Esophagus muscularis mucosa (tissue), 4 donors: ENCODE results near the gene KCNJ13. TPM values are rescaled to one million over a fixed set of nuclear protein-coding genes. Genes with fewer than 3 reads are reported as not detected.

ENCODE experiments used
- DNase-seq: peaks from one replicate; pipeline ENCODE4 v3.0.0-alpha.2; 2017; ENCODE audit errors: extremely low spot score
- H3K27ac ChIP-seq, 4 donors: fragments of 200-600 bp; sonication (generic); replicated peaks in 1 of 4; 1 replicate in 3 of 4; 2 replicates in 1 of 4; pipeline ENCODE4 v1.5.1; 2016 to 2019; ENCODE audit warnings: mild to moderate bottlenecking in 1 of 4
- H3K27me3 ChIP-seq, 4 donors: fragments of 200-600 bp; sonication (generic); one replicate each; pipeline versions ENCODE4 v1.5.1 to v1.6.0; 2016 to 2019
- H3K36me3 ChIP-seq, 4 donors: fragments of 200-600 bp; sonication (generic); one replicate each; pipeline ENCODE4 v1.5.1; 2016 to 2019
- H3K4me1 ChIP-seq, 4 donors: fragments of 200-600 bp; sonication (generic); one replicate each; pipeline ENCODE4 v1.5.1; 2016 to 2019
- H3K4me3 ChIP-seq, 4 donors: fragments of 200-600 bp; sonication (generic); 1 replicate in 2 of 4; 2 replicates in 2 of 4; pipeline ENCODE4 v1.5.1; 2016 to 2019; ENCODE audit warnings: mild to moderate bottlenecking in 4 of 4, moderate library complexity in 1 of 4
- H3K9me3 ChIP-seq, 4 donors: fragments of 200-600 bp; sonication (generic); 1 replicate in 3 of 4; 2 replicates in 1 of 4; pipeline ENCODE4 v1.5.1; 2016 to 2019
- EP300 ChIP-seq: sonication (generic); formaldehyde crosslinking; IDR thresholded peaks from one replicate; pipeline ENCODE4 v1.6.1; 2017; ENCODE audit warnings: antibody characterized with exemption
- POLR2A ChIP-seq: fragments of 450-650 bp; IDR thresholded peaks from one replicate; pipeline ENCODE4 v1.6.1; 2017; ENCODE audit warnings: antibody characterized with exemption, moderate library complexity, mild to moderate bottlenecking, low read depth
- POLR2AphosphoS5 ChIP-seq, 2 donors: sonication (generic); formaldehyde crosslinking; IDR thresholded peaks; one replicate each; pipeline ENCODE4 v1.6.1; 2017; ENCODE audit warnings: antibody characterized with exemption in 2 of 2
- WGBS: methylation state at CpG from one replicate; pipeline ENCODE4 v1.1.5; 2018; 5-methylcytosine and 5-hydroxymethylcytosine counted together
- intact Hi-C: fragments of 100-400 bp; cut with DNase I; formaldehyde crosslinking; loops from one replicate; pipeline ENCODE4 v1.15.1; 2023
- total RNA-seq, 4 donors: library from RNA; depleted of rRNA; stranded (reverse); fragments of >200 nt; gene quantifications; one replicate each; pipeline versions ENCODE4 v1.1.0 to v1.2.1, GENCODE V29; 2016
- TF ChIP-seq, protein P1 (sequence below), 3 experiments: fragments of 200-600 bp in 2 of 3; fragments of 450-650 bp in 1 of 3; sonication (generic) in 2 of 3; IDR thresholded peaks; one replicate each; pipeline ENCODE4 v1.5.1; 2017 to 2019; ENCODE audit warnings: antibody characterized with exemption in 3 of 3, mild to moderate bottlenecking in 2 of 3, moderate library complexity in 1 of 3

The KCNJ13 gene
- total RNA-seq, 4 donors from 2014 or later: not detected

DNA sequence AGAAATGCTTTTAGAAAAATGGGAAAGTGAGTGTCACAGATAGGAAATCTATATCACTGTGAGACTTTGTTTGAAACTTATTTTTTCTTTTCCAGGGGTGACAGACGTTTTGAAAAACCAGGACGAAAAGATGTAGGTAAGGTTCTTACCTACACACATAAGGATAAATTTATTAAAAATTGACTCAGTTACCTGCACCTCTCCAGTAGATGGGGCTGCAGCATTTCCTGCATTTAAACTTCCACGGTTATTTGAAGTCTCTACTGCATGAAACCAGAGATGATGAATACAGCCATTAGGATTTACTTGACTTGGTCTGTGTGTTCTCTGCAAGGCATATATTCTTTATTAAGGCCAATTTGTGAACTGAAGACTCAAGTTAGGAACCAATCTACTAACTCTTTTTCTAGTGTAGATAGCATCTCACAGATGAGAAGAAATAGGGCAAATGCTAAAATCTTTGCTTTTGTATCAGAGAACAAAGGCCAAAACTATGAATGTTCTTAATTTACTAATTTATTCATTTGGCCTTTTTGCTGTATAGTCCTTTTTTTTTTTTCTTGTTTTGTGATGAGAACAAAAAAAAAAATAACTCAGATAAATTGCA lies 15.0 kb downstream of the KCNJ13 start:
- H3K36me3 ChIP-seq: peaks cover 8 to 94% (median 57%) of the 10 kb centered on the region in 4 donors
- H3K4me1 ChIP-seq: no peaks in the 10 kb centered on the region
- H3K27me3 ChIP-seq: no peaks in the 10 kb centered on the region
- no peaks in the 10 kb centered on the region for H3K9me3 ChIP-seq
- no peak overlapping the region for H3K4me3 ChIP-seq
- H3K27ac ChIP-seq: no peak overlapping the region
- TF ChIP-seq EP300: no peak
- TF ChIP-seq, protein P1, sequence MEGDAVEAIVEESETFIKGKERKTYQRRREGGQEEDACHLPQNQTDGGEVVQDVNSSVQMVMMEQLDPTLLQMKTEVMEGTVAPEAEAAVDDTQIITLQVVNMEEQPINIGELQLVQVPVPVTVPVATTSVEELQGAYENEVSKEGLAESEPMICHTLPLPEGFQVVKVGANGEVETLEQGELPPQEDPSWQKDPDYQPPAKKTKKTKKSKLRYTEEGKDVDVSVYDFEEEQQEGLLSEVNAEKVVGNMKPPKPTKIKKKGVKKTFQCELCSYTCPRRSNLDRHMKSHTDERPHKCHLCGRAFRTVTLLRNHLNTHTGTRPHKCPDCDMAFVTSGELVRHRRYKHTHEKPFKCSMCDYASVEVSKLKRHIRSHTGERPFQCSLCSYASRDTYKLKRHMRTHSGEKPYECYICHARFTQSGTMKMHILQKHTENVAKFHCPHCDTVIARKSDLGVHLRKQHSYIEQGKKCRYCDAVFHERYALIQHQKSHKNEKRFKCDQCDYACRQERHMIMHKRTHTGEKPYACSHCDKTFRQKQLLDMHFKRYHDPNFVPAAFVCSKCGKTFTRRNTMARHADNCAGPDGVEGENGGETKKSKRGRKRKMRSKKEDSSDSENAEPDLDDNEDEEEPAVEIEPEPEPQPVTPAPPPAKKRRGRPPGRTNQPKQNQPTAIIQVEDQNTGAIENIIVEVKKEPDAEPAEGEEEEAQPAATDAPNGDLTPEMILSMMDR (IDR thresholded peaks at IDR 0.05): peak in 2 of 3 experiments; percentile 6 to 37
- intact Hi-C loops: no loop called here
- no peak for DNase-seq
- 51% methylated on average over 3 of the region's 3 CpGs for WGBS

DNA sequence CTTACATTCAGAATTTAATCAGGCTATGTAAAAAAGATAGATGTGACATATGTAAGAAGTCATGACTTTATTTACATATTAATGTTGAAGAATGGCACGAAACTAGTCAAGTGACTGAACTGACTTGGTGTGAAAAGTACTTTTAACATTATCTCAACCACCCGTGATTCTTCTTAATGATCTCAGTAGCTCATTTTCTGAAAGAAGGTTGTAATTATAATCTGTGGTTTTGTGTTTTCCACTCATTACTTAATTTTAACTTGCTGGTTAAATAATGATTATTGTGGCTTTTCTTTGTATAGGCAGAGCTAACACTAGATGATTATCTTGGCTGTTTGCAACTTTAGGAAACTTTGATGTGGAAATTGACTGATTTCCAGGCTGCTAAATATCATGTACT lies 18.5 kb downstream of the KCNJ13 start:
- 73% methylated on average over 2 of the region's 2 CpGs for WGBS
- no peak overlapping the region for H3K4me3 ChIP-seq
- no peak for DNase-seq
- H3K9me3 ChIP-seq: no peaks in the 10 kb centered on the region
- no peaks in the 10 kb centered on the region for H3K4me1 ChIP-seq
- no peak overlapping the region for H3K27ac ChIP-seq
- TF ChIP-seq, protein P1 (IDR thresholded peaks at IDR 0.05): no peak
- TF ChIP-seq EP300: no peak
- no peak for TF ChIP-seq POLR2A
- TF ChIP-seq POLR2AphosphoS5 (IDR thresholded peaks at IDR 0.05): no peak
- intact Hi-C loops: no loop called here
- H3K36me3 ChIP-seq: peaks cover 8 to 91% (median 56%) of the 10 kb centered on the region in 4 donors
- H3K27me3 ChIP-seq: no peaks in the 10 kb centered on the region

DNA sequence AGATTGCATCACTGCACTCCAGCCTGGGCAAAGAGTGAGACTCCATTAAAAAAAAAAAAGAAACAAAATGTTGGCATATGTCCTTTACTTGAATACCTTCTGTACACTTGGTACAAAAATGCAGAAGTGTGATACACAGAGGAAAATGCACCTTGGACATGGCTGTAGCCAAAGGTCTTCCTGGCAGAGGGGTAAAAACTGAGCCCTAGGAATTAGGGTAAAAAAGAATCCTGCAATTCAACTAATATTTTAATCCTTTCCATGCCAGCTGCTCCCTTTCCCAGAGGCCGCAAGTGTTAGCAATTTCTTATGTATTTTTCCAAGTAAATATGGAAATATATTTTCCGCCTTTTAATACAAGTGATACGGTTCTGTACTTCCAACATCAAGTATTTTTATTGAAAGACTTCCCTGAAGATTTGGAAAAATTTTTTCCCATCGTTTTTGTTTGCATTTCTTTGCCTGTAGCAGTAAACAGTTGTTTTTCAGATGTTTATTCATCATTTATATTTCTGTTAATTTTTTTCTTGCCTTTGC lies 26.2 kb downstream of the KCNJ13 start:
- Histone ChIP-seq H3K9me3 (no peaks in the 10 kb centered on the region), H3K4me3 (no peak overlapping the region), H3K36me3 (peaks cover 15 to 79% (median 51%) of the 10 kb centered on the region in 4 donors), H3K27ac (no peak overlapping the region), H3K27me3 (no peaks in the 10 kb centered on the region), H3K4me1 (no peaks in the 10 kb centered on the region)
- 84% methylated on average over 4 of the region's 4 CpGs for WGBS
- intact Hi-C loops: no loop called here
- TF ChIP-seq, protein P1 (IDR thresholded peaks at IDR 0.05): no peak
- no peak for TF ChIP-seq EP300
- DNase-seq: no peak

DNA sequence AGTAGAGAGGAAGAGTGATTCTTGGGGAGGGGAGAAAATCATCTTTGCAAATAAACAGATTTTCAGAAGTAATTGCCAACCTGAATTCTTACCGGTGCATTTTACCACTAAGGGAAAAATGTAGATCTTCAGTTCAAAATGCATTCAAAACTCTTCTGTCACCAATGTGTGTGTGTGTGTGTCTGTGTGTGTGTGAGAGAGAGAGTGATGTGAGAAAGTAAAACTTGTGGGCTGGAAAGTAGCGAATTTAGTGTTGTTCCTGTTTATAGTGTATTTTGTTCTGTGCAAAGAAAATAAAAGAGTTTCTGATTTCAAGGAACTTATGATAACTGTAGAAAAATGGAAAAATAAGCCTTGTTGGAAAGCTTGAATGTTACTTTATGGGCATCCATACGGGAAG lies 27.0 kb downstream of the KCNJ13 start:
- Histone ChIP-seq H3K27me3 (no peaks in the 10 kb centered on the region), H3K36me3 (peaks cover 15 to 75% (median 47%) of the 10 kb centered on the region in 4 donors), H3K9me3 (no peaks in the 10 kb centered on the region), H3K4me3 (no peak overlapping the region), H3K27ac (no peak overlapping the region), H3K4me1 (no peaks in the 10 kb centered on the region)
- intact Hi-C loops: no loop called here
- DNase-seq: no peak
- TF ChIP-seq POLR2A (no peak), EP300 (no peak), POLR2AphosphoS5 (IDR thresholded peaks at IDR 0.05) (no peak)
- TF ChIP-seq, protein P1 (IDR thresholded peaks at IDR 0.05): no peak
- WGBS: 94% methylated on average over 3 of the region's 3 CpGs

DNA sequence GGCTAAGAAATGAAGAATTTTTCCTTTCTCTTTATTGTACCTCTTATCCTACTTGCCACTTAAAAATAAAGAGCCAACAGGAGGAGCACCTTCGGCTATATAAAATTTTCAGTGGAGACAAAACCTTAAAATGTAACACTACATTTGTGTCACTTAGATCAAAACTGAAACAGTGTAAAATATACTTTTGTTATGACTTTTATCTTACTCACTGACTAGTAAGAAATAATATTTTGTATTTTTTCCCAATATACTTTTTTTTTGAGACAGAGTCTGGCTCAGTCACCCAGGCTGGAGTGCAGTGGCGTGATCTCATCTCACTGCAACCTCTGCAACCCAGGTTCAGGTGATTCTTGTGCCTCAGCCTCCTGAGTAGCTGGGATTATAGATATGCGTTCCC lies 28.3 kb downstream of the KCNJ13 start:
- no peaks in the 10 kb centered on the region for H3K27me3 ChIP-seq
- no peaks in the 10 kb centered on the region for H3K4me1 ChIP-seq
- no peak overlapping the region for H3K4me3 ChIP-seq
- intact Hi-C loops: no loop called here
- no peak for DNase-seq
- no peaks in the 10 kb centered on the region for H3K9me3 ChIP-seq
- no peak overlapping the region for H3K27ac ChIP-seq
- no peak for TF ChIP-seq POLR2AphosphoS5 (IDR thresholded peaks at IDR 0.05)
- no peak for TF ChIP-seq EP300
- TF ChIP-seq POLR2A: no peak
- TF ChIP-seq, protein P1 (IDR thresholded peaks at IDR 0.05): no peak
- 92% methylated on average over 3 of the region's 3 CpGs for WGBS
- peaks cover 15 to 64% (median 41%) of the 10 kb centered on the region in 4 donors for H3K36me3 ChIP-seq
